GM19455 (cell line): ENCODE results near the gene DPYSL3.
"Not testable (repeated sequence)": the region's sequence is repeated elsewhere in the genome, so short reads cannot be mapped to it uniquely, and the experiment has no call there.

Experiments
- ATAC-seq: cut with Tn5 transposase; IDR thresholded peaks from one replicate; pipeline ENCODE4 v1.9.1; 2021; ENCODE audit not compliant: unreplicated experiment

Gene DPYSL3

GRCh38 chr5:147509710-147510651 lies at the start of gene DPYSL3:
DPYSL3 (minus strand) TSS chr5:147510068; CDS start chr5:147509858, 210 bp downstream.
- no peak for ATAC-seq

- ATAC-seq: no peak
These were observed 49.0 kb upstream of the DPYSL3 start for GRCh38 chr5:147558826-147559225.

- ATAC-seq: no peak
These were observed 48.2 kb upstream of the DPYSL3 start for GRCh38 chr5:147557876-147558745.

GRCh38 chr5:147555176-147555575 lies 45.3 kb upstream of the DPYSL3 start:
- ATAC-seq: no peak

GRCh38 chr5:147554261-147554817 lies 44.5 kb upstream of the DPYSL3 start:
- no peak for ATAC-seq

- not testable (repeated sequence) for ATAC-seq
These were observed 43.9 kb upstream of the DPYSL3 start for GRCh38 chr5:147553817-147554216.

GRCh38 chr5:147552897-147553296 lies 43.0 kb upstream of the DPYSL3 start:
- ATAC-seq: no peak

GRCh38 chr5:147551677-147552076 lies 41.8 kb upstream of the DPYSL3 start:
- no peak for ATAC-seq

- ATAC-seq: no peak
These were observed 37.9 kb upstream of the DPYSL3 start for GRCh38 chr5:147547730-147548129.

- ATAC-seq: no peak
These were observed 34.7 kb upstream of the DPYSL3 start for GRCh38 chr5:147544556-147544955.

GRCh38 chr5:147539053-147539452 lies 29.2 kb upstream of the DPYSL3 start:
- ATAC-seq: no peak

- ATAC-seq: no peak
These were observed 28.4 kb upstream of the DPYSL3 start for GRCh38 chr5:147538236-147538635.

- ATAC-seq: no peak
These were observed 24.5 kb upstream of the DPYSL3 start for GRCh38 chr5:147534172-147534951.

GRCh38 chr5:147532156-147532555 lies 22.3 kb upstream of the DPYSL3 start:
- no peak for ATAC-seq

GRCh38 chr5:147530530-147531389 lies 20.9 kb upstream of the DPYSL3 start:
- no peak for ATAC-seq

GRCh38 chr5:147523069-147523468 lies 13.2 kb upstream of the DPYSL3 start:
- ATAC-seq: no peak

- no peak for ATAC-seq
These were observed 12.6 kb upstream of the DPYSL3 start for GRCh38 chr5:147522435-147522834.

GRCh38 chr5:147520450-147520849 lies 10.6 kb upstream of the DPYSL3 start:
- no peak for ATAC-seq

- no peak for ATAC-seq
These were observed 9.5 kb upstream of the DPYSL3 start for GRCh38 chr5:147519380-147519779.

GRCh38 chr5:147517383-147517782 lies 7.5 kb upstream of the DPYSL3 start:
- ATAC-seq: no peak
